ENCODE results near the gene INTS1. TPM values are rescaled to one million over a fixed set of nuclear protein-coding genes. Genes with fewer than 3 reads are reported as not detected.
A peak's percentile ranks its signal among the peaks of the same experiment; 100 is the strongest.

Gene INTS1
- polyA plus RNA-seq, 1 experiment: 21.8 TPM

DNA sequence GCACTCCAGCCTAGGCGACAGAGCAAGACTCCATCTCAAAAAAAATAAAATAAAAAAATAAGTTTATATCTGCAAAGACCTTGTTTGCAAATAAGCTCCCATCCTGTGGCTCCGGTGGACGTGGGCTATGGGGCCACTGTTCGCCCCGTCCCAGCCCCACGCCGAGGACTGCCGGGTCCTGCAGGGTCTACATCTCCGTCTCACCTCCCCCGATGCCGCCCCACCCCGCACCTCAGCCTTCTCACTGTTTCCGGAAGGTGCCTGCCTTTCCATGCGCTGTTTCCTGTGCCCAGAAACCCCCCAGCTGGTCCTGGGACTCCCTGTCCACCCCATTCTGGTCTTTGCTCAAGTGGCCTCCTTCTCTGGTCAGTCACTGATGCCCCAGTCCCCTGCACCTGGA lies 5.0 kb upstream of the INTS1 start:
- no peaks in the 10 kb centered on the region for H3K27me3 ChIP-seq (ENCODE audit: control insufficient read depth, insufficient read depth, low read length)
- TF ChIP-seq, protein P1, sequence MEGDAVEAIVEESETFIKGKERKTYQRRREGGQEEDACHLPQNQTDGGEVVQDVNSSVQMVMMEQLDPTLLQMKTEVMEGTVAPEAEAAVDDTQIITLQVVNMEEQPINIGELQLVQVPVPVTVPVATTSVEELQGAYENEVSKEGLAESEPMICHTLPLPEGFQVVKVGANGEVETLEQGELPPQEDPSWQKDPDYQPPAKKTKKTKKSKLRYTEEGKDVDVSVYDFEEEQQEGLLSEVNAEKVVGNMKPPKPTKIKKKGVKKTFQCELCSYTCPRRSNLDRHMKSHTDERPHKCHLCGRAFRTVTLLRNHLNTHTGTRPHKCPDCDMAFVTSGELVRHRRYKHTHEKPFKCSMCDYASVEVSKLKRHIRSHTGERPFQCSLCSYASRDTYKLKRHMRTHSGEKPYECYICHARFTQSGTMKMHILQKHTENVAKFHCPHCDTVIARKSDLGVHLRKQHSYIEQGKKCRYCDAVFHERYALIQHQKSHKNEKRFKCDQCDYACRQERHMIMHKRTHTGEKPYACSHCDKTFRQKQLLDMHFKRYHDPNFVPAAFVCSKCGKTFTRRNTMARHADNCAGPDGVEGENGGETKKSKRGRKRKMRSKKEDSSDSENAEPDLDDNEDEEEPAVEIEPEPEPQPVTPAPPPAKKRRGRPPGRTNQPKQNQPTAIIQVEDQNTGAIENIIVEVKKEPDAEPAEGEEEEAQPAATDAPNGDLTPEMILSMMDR (IDR thresholded peaks at IDR 0.05; ENCODE audit: insufficient read depth, low read depth, low read length): no peak
- ChIA-PET POLR2A (no interaction called here), CTCF (no interaction called here)
- DNase-seq (ENCODE audit: low read depth): no peak
- H3K4me3 ChIP-seq (ENCODE audit: low read depth, low read length): no peak overlapping the region
- H3K36me3 ChIP-seq (ENCODE audit: control insufficient read depth, insufficient read depth, low read length): no peaks in the 10 kb centered on the region

DNA sequence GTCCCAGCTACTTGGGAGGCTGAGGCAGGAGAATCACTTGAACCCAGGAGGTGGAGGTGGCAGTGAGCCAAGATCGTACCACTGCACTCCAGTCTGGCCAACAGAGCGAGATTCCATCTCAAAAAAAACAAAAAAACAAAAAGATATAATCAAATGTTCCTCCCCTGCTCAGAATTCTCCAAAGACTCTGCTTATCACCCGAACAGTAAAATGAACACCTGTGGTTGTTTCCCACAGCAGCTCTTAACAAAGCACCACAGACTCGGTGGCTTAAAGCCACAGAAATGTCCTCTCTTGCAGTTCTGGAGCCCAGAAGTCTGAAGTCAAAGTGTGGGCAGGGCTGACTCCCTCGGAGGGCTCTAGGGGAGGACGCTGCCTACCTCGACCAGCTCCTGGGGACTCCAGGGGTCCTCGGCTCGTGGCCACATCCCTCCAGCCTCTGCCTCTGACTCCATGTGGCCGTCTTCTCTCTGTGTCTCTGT lies 4.1 kb upstream of the INTS1 start:
- POLR2A ChIA-PET: no interaction called here
- Histone ChIP-seq H3K27me3 (ENCODE audit: control insufficient read depth, insufficient read depth, low read length) (no peaks in the 10 kb centered on the region), H3K36me3 (ENCODE audit: control insufficient read depth, insufficient read depth, low read length) (no peaks in the 10 kb centered on the region), H3K4me3 (ENCODE audit: low read depth, low read length) (no peak overlapping the region)
- TF ChIP-seq, protein P1 (IDR thresholded peaks at IDR 0.05; ENCODE audit: insufficient read depth, low read depth, low read length): no peak
- CTCF ChIA-PET: interaction anchor here (0.7 kb wide), 1 partner anchor 50 kb away, joined by 3 read pairs; no protein-coding TSS in a partner anchor
- no peak for DNase-seq (ENCODE audit: low read depth)

DNA sequence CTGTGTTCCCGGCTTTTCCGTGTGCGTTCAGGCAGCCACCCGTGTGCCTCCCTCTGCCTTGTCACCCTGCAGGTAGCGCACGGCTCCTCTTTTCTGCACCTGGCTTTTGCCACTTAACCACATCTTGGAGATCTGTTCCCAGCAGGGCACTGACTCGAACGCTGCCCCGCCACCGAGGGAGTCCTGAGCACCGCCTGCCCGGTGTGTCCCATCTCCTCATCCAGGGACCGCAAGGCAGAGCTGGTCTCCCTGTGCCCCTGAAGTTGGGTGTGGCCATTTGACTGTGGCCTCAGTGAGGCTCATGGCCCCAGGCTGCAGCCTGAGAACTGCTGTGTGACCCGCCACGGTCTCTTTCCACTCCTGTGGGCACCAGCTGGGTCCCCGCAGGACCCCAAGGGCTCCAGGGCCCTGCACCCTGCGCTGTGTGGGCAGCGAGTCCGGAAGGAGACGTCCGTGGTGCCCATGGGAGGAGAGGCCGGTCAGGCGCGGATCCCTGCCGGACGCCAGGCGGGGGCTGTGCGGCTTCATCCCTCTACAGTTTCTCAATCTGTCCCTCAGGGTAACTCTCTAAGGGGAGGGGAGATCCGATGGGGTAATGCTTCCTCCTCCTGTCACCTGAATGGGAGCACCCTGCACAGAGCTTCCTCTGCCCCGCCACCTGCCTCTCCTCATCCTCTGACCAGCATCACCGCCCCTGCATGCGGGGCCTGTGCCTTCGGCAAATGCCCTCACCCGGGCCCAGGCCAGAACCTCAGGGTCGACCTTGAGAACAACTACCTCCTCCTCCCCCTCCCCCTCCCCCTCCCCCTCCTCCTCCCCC lies 1.8 kb upstream of the INTS1 start:
- CTCF ChIA-PET: interaction anchor here (0.6 to 1.3 kb wide), 2 partner anchors 27 to 49 kb away, joined by 4 to 5 read pairs; no protein-coding TSS in a partner anchor
- POLR2A ChIA-PET: interaction anchor here (0.6 kb wide), 1 partner anchor 29 kb away, joined by 4 read pairs; no protein-coding TSS in a partner anchor

DNA sequence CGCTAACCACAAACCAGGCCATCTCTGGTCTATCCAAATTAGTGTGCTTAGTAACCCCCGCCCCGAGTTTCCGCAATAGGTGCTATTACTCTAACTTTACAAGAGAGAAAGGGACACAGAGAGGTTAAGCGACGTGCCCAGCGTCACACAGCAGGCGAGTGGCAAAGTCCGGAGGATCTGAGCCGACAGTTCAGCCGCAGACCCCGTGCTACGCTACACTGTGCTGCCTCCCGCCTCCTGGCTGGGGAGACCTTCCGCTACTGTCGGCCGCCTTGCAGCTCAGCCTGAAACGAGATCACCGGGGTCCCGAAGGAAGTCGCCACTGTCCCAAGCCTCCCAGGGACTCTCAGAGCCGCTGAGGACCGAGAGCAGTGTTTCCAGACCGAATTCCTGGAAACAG lies 799 bp downstream of the INTS1 start:
- no peak for DNase-seq (ENCODE audit: low read depth)
- TF ChIP-seq, protein P1 (IDR thresholded peaks at IDR 0.05; ENCODE audit: insufficient read depth, low read depth, low read length): no peak
- ChIA-PET POLR2A (no interaction called here), CTCF (interaction anchor here (0.6 to 1.0 kb wide), 4 partner anchors 21 to 309 kb away, joined by 3 read pairs; no protein-coding TSS in a partner anchor)
- H3K36me3 ChIP-seq (ENCODE audit: control insufficient read depth, insufficient read depth, low read length): peaks cover 27% of the 10 kb centered on the region
- H3K4me3 ChIP-seq (ENCODE audit: low read depth, low read length): peak overlapping the region; percentile 96
- no peaks in the 10 kb centered on the region for H3K27me3 ChIP-seq (ENCODE audit: control insufficient read depth, insufficient read depth, low read length)

More for the DNA sequence above, 1.8 kb upstream of the INTS1 start:
- TF ChIP-seq, protein P1 (IDR thresholded peaks at IDR 0.05; ENCODE audit: insufficient read depth, low read depth, low read length): no peak
- no peaks in the 10 kb centered on the region for H3K27me3 ChIP-seq (ENCODE audit: control insufficient read depth, insufficient read depth, low read length)
- peaks cover 12% of the 10 kb centered on the region for H3K36me3 ChIP-seq (ENCODE audit: control insufficient read depth, insufficient read depth, low read length)
- H3K4me3 ChIP-seq (ENCODE audit: low read depth, low read length): no peak overlapping the region
- no peak for DNase-seq (ENCODE audit: low read depth)

DNA sequence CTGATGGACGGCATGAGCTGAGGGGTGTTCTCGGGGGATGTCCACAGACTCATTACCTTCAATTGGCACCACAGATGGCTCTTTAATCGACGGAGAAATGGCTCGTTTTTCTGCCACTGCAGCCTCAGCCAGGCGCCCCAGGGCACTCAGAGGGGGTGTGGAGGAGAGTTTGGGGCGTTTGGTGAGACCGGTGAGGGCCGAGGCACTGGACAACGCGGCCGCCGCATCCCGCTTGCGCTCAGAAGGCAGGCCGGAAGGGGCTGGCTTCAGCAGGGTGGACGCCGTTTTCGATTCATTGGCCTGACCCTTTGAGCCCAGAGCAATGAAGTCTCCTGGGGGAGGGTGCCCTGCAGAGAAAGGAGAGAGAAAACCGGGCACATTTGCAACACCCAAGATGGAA lies 1.3 kb downstream of the INTS1 start:
- TF ChIP-seq, protein P1 (IDR thresholded peaks at IDR 0.05; ENCODE audit: insufficient read depth, low read depth, low read length): no peak
- ChIA-PET POLR2A (no interaction called here), CTCF (no interaction called here)
- DNase-seq (ENCODE audit: low read depth): no peak
- Histone ChIP-seq H3K36me3 (ENCODE audit: control insufficient read depth, insufficient read depth, low read length) (peaks cover 29% of the 10 kb centered on the region), H3K4me3 (ENCODE audit: low read depth, low read length) (peak overlapping the region; percentile 96), H3K27me3 (ENCODE audit: control insufficient read depth, insufficient read depth, low read length) (no peaks in the 10 kb centered on the region)
